Sigmoid colon (tissue), 7 donors: Measurements from ENCODE around the gene ANKRD52. TPM values are rescaled to one million over a fixed set of nuclear protein-coding genes. Genes with fewer than 3 reads are reported as not detected.

Experiments
- DNase-seq: peaks from one replicate; pipeline ENCODE4 v3.0.0-alpha.2; 2019
- H3K27ac ChIP-seq, 4 donors: fragments of 200-600 bp; sonication (generic); one replicate each; pipeline ENCODE4 v1.5.1; 2016 to 2019; ENCODE audit warnings: mild to moderate bottlenecking in 1 of 4
- H3K27me3 ChIP-seq, 3 donors: fragments of 200-600 bp; sonication (generic); one replicate each; pipeline ENCODE4 v1.5.1; 2019; ENCODE audit warnings: mild to moderate bottlenecking in 1 of 3
- H3K36me3 ChIP-seq, 4 donors: fragments of 200-600 bp; sonication (generic); one replicate each; pipeline ENCODE4 v1.5.1; 2016 to 2019
- H3K4me1 ChIP-seq, 4 donors: fragments of 200-600 bp; sonication (generic); one replicate each; pipeline ENCODE4 v1.5.1; 2017 to 2019
- H3K4me3 ChIP-seq, 4 donors: fragments of 200-600 bp; sonication (generic); one replicate each; pipeline ENCODE4 v1.5.1; 2017 to 2019; ENCODE audit warnings: mild to moderate bottlenecking in 2 of 4, moderate library complexity in 1 of 4
- H3K9me3 ChIP-seq, 4 donors: fragments of 200-600 bp in 3 of 4; sonication (generic) in 3 of 4; one replicate each; pipeline versions ENCODE4 v1.5.1 to v1.6.1; 2013 to 2019
- CTCF ChIP-seq, 4 experiments: fragments of 450-650 bp in 3 of 4; fragments of 200-600 bp in 1 of 4; IDR thresholded peaks; one replicate each; pipeline ENCODE4 v1.5.1; 2016 to 2019; ENCODE audit warnings: antibody characterized with exemption in 4 of 4, mild to moderate bottlenecking in 3 of 4, moderate library complexity in 2 of 4
- EP300 ChIP-seq, 4 donors: sonication (generic); formaldehyde crosslinking; IDR thresholded peaks; one replicate each; pipeline ENCODE4 v1.6.1; 2017; ENCODE audit warnings: antibody characterized with exemption in 4 of 4
- POLR2A ChIP-seq, 2 donors: fragments of 450-650 bp; IDR thresholded peaks; one replicate each; pipeline ENCODE4 v1.6.1; 2016; ENCODE audit warnings: antibody characterized with exemption in 2 of 2, mild to moderate bottlenecking in 2 of 2, moderate library complexity in 2 of 2
- POLR2AphosphoS5 ChIP-seq, 4 donors: sonication (generic); formaldehyde crosslinking; IDR thresholded peaks; one replicate each; pipeline ENCODE4 v1.6.1; 2017; ENCODE audit warnings: antibody characterized with exemption in 4 of 4
- WGBS, 2 donors: extraction: QIAGEN DNeasy Blood & Tissue Kit; methylation state at CpG; one replicate each; pipeline ENCODE4 v1.1.7; 2013; 5-methylcytosine and 5-hydroxymethylcytosine counted together
- intact Hi-C: fragments of 100-400 bp; cut with DNase I; formaldehyde crosslinking; loops from one replicate; pipeline ENCODE4 v1.15.1; 2023
- polyA plus RNA-seq, 3 donors: library from polyadenylated mRNA; stranded (reverse); fragments of 200-250 nt; gene quantifications; one replicate each; pipeline ENCODE4 v1.2.3, GENCODE V29; 2013
- total RNA-seq, 4 donors: library from RNA; depleted of rRNA; stranded (reverse); fragments of >200 nt; gene quantifications; one replicate each; pipeline ENCODE4 v1.1.0, GENCODE V29; 2016
- donor health status: healthy with polysubstance abuse.
- donor health status: Bipolar disorder and iron deficiency.
- donor health status: healthy.

Gene ANKRD52
- total and polyA plus RNA-seq, 7 donors, result 4.2 to 20.1 (median 8.6) TPM

GRCh38 chr12:56234746-56235436 lies 23.3 kb downstream of the ANKRD52 start:
- no peaks in the 10 kb centered on the region for H3K27me3 ChIP-seq
- 86 to 88% methylated on average over 16 of the region's 16 CpGs for WGBS, 2 donors
- H3K9me3 ChIP-seq, result no peaks in the 10 kb centered on the region
- DNase-seq, result no peak
- H3K4me3 ChIP-seq, result no peak overlapping the region
- no peaks in the 10 kb centered on the region for H3K4me1 ChIP-seq
- H3K36me3 ChIP-seq, result peaks cover 4 to 32% (median 6%) of the 10 kb centered on the region in 4 donors
- intact Hi-C loops, result no loop called here
- no peak overlapping the region for H3K27ac ChIP-seq
- TF ChIP-seq POLR2A (IDR thresholded peaks at IDR 0.05), result no peak
- no peak for TF ChIP-seq EP300 (IDR thresholded peaks at IDR 0.05)
- TF ChIP-seq POLR2AphosphoS5 (IDR thresholded peaks at IDR 0.05), result no peak
- TF ChIP-seq CTCF (IDR thresholded peaks at IDR 0.05), result no peak

- H3K27ac ChIP-seq, result no peak overlapping the region
- TF ChIP-seq POLR2AphosphoS5 (IDR thresholded peaks at IDR 0.05) (no peak), EP300 (IDR thresholded peaks at IDR 0.05) (no peak), CTCF (IDR thresholded peaks at IDR 0.05) (no peak), POLR2A (IDR thresholded peaks at IDR 0.05) (no peak)
- H3K27me3 ChIP-seq, result no peaks in the 10 kb centered on the region
- no peaks in the 10 kb centered on the region for H3K4me1 ChIP-seq
- no peaks in the 10 kb centered on the region for H3K9me3 ChIP-seq
- DNase-seq, result no peak
- H3K36me3 ChIP-seq, result peaks cover 0 to 28% (median 0%) of the 10 kb centered on the region in 4 donors
- 16 to 70% methylated on average over 11 of the region's 11 CpGs for WGBS, 2 donors
- H3K4me3 ChIP-seq, result no peak overlapping the region
- intact Hi-C loops, result no loop called here
Measured at GRCh38 chr12:56231184-56231582, 27.0 kb downstream of the ANKRD52 start.

- Histone ChIP-seq H3K4me3 (no peak overlapping the region), H3K36me3 (peaks cover 0 to 29% (median 0%) of the 10 kb centered on the region in 4 donors), H3K4me1 (no peaks in the 10 kb centered on the region), H3K27me3 (no peaks in the 10 kb centered on the region), H3K27ac (no peak overlapping the region), H3K9me3 (no peaks in the 10 kb centered on the region)
- no peak for TF ChIP-seq EP300 (IDR thresholded peaks at IDR 0.05)
- TF ChIP-seq POLR2A (IDR thresholded peaks at IDR 0.05), result no peak
- TF ChIP-seq POLR2AphosphoS5 (IDR thresholded peaks at IDR 0.05), result no peak
- 16 to 62% methylated on average over 8 of the region's 8 CpGs for WGBS, 2 donors
- DNase-seq, result no peak
- intact Hi-C loops, result no loop called here
Measured at GRCh38 chr12:56230432-56231183, 27.6 kb downstream of the ANKRD52 start.

- Histone ChIP-seq H3K9me3 (no peaks in the 10 kb centered on the region), H3K4me1 (peaks cover 0 to 6% (median 3%) of the 10 kb centered on the region in 4 donors), H3K27ac (no peak within 1 kb of the TSS), H3K36me3 (peaks cover 0 to 29% (median 0%) of the 10 kb centered on the region in 4 donors), H3K4me3 (no peak within 1 kb of the TSS), H3K27me3 (no peaks in the 10 kb centered on the region)
- no peak for DNase-seq
- TF ChIP-seq POLR2A (IDR thresholded peaks at IDR 0.05) (no peak), CTCF (IDR thresholded peaks at IDR 0.05) (no peak), POLR2AphosphoS5 (IDR thresholded peaks at IDR 0.05) (no peak), EP300 (IDR thresholded peaks at IDR 0.05) (no peak)
- 18 to 63% methylated on average over 4 of the region's 4 CpGs for WGBS, 2 donors
- intact Hi-C loops, result no loop called here
Measured at GRCh38 chr12:56229916-56230431, 28.2 kb downstream of the ANKRD52 start, which contains the start of gene SLC39A5. TSS of gene SLC39A5 (plus strand) at chr12:56230051. CDS start at chr12:56231275, 1,224 bp downstream.

- no peak for TF ChIP-seq POLR2A (IDR thresholded peaks at IDR 0.05)
- no peak for TF ChIP-seq CTCF (IDR thresholded peaks at IDR 0.05)
- no peak for TF ChIP-seq POLR2AphosphoS5 (IDR thresholded peaks at IDR 0.05)
- no peak for TF ChIP-seq EP300 (IDR thresholded peaks at IDR 0.05)
- Histone ChIP-seq H3K9me3 (no peaks in the 10 kb centered on the region), H3K4me1 (peaks cover 0 to 12% (median 9%) of the 10 kb centered on the region in 4 donors), H3K27me3 (no peaks in the 10 kb centered on the region), H3K36me3 (peaks cover 0 to 29% (median 0%) of the 10 kb centered on the region in 4 donors), H3K27ac (no peak overlapping the region), H3K4me3 (no peak overlapping the region)
- intact Hi-C loops, result no loop called here
- no peak for DNase-seq
- WGBS, 2 donors, result 89 to 93% methylated on average over 7 of the region's 7 CpGs
Measured at GRCh38 chr12:56229082-56229481, 29.1 kb downstream of the ANKRD52 start.
